T-helper 1 cell treated with Interleukin-12 subunit alpha and Interleukin-12 subunit beta and Interleukin-4 antibody, amounts not matched to agents 30 ng/mL and 1 ng/mL, for 36 hours (primary cell): ENCODE measurements around the gene CDC7. TPM values are rescaled to one million over a fixed set of nuclear protein-coding genes. Genes with fewer than 3 reads are reported as not detected.

Experiments used
- intact Hi-C: fragments of 100-400 bp; cut with micrococcal nuclease; formaldehyde crosslinking; loops from one replicate; pipeline ENCODE4 v1.15.1; 2024
- total RNA-seq: library from RNA; stranded (reverse); gene quantifications from 2 replicates; pipeline ENCODE4 v1.2.3, GENCODE V29; 2022

Gene CDC7
- total RNA-seq, 1 donor from 2014 or later: 19.0 TPM

DNA sequence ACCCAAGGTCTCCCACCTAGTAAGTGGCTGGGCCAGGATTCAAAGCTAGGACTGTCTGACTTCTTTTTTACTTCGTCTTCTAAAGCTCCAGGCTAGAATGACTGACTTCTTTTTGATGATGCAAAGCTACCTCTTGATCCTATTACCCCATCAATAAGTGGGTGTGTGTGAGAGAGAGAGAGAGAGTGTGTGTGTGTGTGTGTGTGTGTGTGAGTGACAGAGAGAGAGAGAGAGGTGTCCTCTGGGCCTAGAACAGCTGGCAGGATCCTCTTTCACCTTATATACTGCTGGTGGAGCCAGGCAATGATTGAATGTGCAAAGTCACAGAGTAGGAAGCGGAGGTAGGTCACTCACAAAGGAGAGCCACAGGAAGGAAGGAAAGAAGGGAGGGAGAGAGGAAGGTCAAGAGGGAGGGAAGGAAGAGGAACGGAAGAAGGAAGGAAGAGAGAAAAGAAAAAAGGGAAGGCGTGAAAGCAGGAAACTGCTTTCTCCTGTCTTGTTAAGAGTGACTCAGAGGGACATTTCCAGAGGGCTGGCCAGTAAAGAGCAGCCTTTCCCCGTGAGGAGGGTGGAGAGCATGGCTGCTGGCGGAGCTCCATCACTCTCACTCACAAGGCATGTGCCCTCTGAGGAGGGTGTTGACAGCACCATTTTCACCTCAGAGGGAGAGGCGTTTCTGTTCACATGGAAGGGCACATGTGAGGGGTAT lies 68.9 kb downstream of the CDC7 start:
- intact Hi-C loops: no loop called here

DNA sequence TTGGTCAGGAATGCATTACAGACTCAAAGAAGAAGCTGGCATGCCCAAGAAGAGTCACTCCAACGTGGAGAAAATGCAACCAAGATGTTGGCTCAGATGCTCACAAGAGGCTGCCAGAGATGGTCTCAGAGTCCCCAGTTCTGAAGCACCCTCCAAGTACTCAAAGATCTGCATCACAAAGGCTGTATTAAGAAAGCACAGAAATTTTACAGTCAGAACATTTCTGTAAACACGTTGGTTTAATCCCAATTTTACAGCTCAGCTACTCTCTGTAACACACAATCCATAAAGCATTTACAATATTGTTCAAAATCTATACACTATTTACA lies 69.4 kb downstream of the CDC7 start:
- intact Hi-C loops: no loop called here

DNA sequence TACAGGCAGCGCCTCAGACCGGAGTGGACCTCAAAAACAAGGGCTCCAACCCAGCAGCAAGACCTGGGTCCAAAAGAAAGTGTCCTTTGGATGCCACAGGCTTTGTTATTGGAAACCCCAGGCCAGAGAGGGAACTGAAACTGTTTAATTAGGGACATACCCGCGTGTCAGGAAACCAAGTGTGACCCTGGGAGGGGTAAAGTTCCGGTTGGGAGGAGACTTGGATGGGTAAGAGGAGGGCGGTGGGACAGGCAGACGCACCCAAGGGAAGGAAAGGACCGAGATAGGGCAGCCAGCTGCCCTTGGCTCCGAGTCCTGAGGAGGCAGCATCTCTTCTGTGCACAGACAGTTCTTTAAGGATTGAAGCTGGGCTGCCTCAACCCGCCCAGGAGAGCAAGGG lies 71.4 kb downstream of the CDC7 start:
- intact Hi-C loops: no loop called here

Other genes starting within 250 kb of the CDC7 start
- not detected in 2 replicates for gene HFM1, start 96.0 kb upstream of the CDC7 start, total RNA-seq